ENCODE measurements around the gene DLL1.
"Not testable (repeated sequence)": the region's sequence is repeated elsewhere in the genome, so short reads cannot be mapped to it uniquely, and the experiment has no call there.

The DLL1 gene

GRCh38 chr6:170290296-170291128, at the start of gene DLL1:
Gene DLL1 (minus strand): TSS chr6:170291078. CDS start chr6:170290139, 939 bp downstream.
- DNase-seq, result peak; percentile 56

DNA sequence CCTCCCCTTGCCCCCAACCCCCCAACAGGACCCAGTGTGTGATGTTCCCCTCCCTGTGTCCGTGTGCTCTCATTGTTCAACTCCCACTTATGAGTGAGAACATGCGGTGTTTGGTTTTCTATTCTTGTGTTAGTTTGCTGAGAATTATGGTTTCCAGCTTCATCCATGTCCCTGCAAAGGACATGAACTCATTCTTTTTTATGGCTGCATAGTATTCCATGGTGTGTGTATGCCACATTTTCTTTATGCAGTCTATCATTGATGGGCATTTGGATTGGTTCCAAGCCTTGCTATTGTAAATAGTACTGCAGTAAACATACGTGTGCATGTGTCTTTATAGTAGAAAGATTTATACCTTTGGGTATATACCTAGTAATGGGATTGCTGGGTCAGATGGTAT, 44.3 kb upstream of the DLL1 start:
- not testable (repeated sequence) for DNase-seq

DNA sequence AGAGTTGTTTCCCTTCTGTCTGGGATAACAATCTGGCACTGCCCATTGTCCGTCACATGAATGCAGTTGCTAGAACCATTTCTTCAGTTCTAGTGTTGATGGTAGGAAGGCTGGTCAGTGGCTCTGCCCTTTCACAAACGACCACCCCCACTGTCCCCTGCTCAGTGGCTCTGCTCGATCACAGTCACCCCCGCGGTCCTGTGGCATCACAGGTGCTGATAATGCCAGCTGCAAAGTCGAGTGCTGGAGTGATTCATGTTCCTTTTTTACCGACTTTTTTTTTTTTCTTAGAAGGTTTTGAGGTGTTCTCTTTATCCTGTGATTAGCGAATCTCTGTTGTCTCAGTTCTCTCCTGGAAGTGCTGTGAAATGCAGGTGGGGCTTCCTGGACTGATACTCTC, 38.4 kb upstream of the DLL1 start:
- no peak for DNase-seq

DNA sequence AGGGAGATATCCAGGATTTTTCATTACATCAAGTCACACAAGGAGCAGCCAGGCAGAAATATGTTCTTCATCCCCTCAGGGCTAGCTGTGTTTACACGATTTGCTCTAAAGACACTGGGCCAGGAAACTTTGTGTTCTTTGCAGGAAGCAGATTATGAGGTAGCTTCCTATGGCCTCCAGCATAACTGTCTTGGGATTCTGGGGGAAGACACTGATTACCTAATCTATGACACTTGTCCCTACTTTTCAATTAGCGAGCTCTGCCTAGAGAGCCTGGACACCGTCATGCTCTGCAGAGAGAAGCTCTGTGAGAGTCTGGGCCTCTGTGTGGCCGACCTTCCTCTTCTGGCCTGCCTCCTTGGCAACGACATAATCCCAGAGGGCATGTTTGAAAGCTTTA, 26.8 kb upstream of the DLL1 start:
- DNase-seq, result no peak

DNA sequence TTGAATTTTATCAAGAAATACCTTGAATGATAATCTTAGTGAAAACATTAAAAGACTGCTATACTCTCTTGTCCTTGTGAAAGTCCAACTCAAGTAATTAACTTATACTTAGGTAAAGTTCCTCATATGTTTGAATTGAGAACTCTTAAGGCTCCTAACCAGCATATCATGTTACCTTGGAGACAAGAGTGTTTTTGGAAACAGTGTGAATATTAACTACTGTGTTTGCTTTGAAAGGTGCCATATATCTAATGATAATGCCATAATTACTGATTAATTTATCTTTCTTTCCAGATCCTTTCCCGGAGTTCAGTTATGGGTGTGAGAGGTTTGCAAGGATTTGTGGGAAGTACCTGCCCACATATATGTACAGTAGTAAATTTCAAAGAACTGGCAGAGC, 26.2 kb upstream of the DLL1 start:
- no peak for DNase-seq

GRCh38 chr6:170316071-170316470, 25.2 kb upstream of the DLL1 start:
- no peak for DNase-seq

DNA sequence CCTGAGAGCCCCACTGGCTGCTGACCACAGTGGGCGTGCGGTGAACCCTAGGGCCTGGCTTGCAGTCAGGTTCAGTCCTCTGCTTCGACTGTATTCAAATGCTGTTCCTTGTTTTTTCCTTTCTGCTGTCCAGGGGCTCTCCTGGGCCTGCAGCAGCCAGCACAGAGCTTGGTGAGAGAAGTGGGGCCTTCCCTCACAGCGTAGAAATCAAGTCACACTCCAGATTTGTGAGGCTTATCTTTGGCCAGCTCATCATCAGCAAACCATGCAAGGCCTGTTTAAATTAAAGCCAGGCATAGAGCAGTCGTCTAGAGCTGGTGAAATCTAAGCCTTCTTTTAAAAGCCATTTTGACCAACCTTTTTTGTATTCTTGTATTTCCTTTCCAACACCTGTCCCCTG, 24.1 kb upstream of the DLL1 start:
- DNase-seq, result no peak

GRCh38 chr6:170313716-170314295, 22.9 kb upstream of the DLL1 start:
- no peak for DNase-seq

GRCh38 chr6:170312876-170313275, 22.0 kb upstream of the DLL1 start:
- DNase-seq, result no peak

DNA sequence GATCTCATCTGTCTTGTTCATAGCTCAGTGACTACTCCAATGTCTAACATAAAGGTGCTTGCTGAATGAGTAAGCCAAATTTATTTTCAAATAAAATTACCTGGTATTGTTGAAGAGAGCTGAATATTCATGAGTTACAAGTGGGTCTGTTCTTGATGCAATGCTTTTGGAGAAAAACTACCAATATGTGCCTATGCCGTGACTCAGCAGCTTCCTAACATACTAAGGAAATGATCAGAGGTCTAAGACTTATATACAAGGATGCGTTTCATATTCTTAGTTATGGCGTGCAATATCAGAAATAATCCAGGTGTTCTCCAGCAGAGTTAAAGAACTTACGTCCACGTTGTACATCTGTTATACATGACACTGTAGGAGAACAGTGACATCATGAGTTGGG, 20.8 kb upstream of the DLL1 start:
- DNase-seq, result no peak

- no peak for DNase-seq
Observed at GRCh38 chr6:170308761-170309160, 17.9 kb upstream of the DLL1 start.

- DNase-seq, result no peak
Observed at GRCh38 chr6:170307080-170307545, 16.2 kb upstream of the DLL1 start.

DNA sequence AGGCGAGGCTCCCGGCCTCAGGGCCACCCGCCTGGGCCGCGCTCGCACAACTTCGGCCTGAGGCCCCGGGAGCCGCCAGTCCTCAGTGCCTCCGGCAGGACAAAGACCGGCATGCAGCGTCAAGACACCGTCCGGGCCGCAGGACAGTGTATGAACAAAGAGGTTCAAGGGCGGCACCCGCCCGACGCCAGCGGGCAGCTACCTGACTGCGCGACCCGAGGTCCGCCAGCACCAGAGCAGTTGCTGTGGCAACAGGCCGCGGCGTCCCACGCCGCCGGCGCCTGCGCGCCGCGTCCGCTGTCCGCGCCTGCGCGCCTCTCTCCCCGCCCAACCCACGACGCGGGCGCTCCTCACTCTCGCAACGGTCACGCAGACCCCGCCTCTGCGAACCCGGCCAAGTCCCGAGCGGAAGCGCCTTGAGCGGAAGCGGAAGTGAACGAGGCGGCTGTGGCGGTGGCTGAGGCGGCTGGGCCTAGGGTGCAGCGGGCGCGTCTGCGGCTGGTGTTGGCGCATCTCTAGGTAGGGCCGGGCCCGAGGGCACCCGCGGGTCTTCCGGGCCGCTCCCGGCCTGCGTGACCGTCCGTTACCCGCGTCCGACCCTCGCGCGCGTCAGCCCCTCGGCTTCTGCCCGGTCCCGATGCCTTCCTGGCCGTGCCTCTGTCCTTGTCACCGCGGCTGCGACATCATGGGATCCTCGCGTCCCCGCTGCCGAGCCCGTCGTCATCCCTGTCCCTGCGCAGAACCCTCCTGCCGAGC, 15.6 kb upstream of the DLL1 start, which contains the start of gene FAM120B:
Gene FAM120B (plus strand): TSS at position 435 of the 756 bp plus-strand sequence. CDS start 10,633 bp downstream, outside the sequence.
- peak; percentile 98 for DNase-seq

GRCh38 chr6:170305805-170306323, 15.0 kb upstream of the DLL1 start:
- DNase-seq, result no peak

DNA sequence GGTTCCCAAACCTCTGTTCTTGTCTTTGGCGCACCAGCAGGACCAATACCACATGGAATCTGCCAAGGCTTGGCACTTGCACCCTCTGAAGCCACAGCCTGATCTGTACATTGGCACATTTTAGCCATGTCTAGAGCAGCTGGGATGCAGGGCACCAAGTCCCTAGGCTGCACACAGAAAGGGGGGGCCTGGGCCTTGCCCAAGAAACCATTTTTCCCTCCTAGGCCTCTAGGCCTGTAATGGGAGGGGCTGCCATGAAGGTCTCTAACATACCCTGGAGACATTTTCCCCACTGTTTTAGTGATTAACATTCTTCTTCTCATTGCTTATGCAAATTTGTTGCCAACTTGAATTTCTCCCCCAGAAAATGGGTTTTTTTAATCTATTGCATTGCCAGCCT, 10.3 kb upstream of the DLL1 start:
- no peak for DNase-seq

DNA sequence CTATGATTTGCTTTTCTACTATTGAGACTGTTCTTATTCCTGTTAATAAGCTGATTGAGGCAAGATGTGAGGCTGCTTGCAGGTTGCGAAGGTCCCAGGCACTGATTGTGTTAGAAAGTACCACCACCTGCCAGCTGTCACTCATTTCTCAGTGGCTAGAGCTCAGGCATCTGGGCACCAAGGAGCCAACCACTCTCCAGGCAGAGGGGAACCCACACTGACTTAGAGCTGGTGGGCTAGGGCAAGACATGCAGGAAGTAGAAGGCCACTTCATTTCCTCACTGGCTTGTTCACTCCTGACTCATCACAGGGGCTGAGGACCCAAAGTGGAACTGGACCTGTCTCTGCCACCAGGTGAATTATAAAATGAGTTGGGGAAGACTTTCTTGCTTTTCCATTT, 7.8 kb upstream of the DLL1 start:
- DNase-seq, result no peak

GRCh38 chr6:170297576-170298330, 6.9 kb upstream of the DLL1 start:
- no peak for DNase-seq

DNA sequence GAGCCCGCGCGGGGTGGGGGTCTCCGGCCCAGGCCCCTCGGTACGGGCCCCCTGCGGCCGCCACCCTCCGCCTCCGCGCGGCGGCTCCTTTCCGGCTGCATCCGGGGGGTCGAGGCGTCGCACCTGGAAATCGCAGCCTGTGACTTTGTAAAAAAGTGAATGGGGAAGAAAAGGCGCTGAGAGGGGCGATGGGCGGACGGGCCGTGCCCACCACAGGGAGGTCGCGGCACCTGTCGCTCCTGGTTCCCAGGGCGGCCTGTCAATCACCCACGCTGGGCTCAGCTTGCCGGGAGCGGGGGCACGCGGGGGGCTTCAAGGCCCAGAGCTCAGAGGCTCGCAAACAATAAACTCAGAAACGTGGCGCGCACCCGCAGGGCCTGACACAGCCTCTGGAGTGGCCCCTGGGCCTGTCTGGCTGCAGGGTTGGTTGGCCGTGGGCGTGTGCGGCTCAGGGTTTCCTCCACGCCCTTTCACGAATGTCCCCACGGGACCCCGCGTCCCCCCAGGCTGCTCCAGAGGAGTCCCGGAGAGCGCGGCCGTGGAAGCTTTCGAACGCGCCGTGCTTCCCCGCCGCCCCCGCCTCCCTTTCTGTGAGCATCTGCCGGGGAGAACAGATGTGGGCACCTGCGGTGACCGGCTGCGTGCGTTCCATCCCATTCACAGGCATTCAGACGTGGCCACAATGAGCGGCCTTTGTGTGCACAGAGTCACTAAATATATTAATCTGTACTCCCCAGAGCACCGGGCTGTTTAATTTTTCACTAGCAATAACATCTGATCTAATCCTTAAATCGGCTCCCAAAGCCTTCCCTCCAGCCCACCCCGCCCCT, 6.1 kb upstream of the DLL1 start:
- DNase-seq, result no peak

GRCh38 chr6:170296423-170296745, 5.5 kb upstream of the DLL1 start:
- no peak for DNase-seq

GRCh38 chr6:170295510-170296422, 4.9 kb upstream of the DLL1 start:
- peak; percentile 57 for DNase-seq

Measured in suppressor macrophage treated with lipopolysaccharide for 4 hours (primary cell).